Body of pancreas (tissue), 4 donors: ENCODE data around the gene GUCY2D. TPM values are rescaled to one million over a fixed set of nuclear protein-coding genes. Genes with fewer than 3 reads are reported as not detected.

ENCODE experiments used
- ATAC-seq: fragments of 150-250 bp; one replicate; pipeline ENCODE4 v1.9.1; 2016
- DNase-seq, 4 donors: peaks; one replicate each; pipeline ENCODE4 v3.0.0-alpha.2; 2019
- H3K27ac ChIP-seq, 4 donors: fragments of 200-600 bp; sonication (generic); 1 replicate in 3 of 4; 2 replicates in 1 of 4; pipeline versions ENCODE4 v1.5.1 to v1.6.1; 2016 to 2019; ENCODE audit warnings: mild to moderate bottlenecking in 1 of 4, mixed read lengths in 1 of 4, moderate library complexity in 1 of 4
- H3K27me3 ChIP-seq, 2 donors: fragments of 200-600 bp; sonication (generic); one replicate each; pipeline ENCODE4 v1.6.0; 2016; ENCODE audit warnings: mild to moderate bottlenecking in 1 of 2
- H3K36me3 ChIP-seq, 2 donors: fragments of 200-600 bp; sonication (generic); replicated peaks in 1 of 2; 2 replicates each; pipeline ENCODE4 v1.5.1; 2016; ENCODE audit warnings: low read depth in 2 of 2; ENCODE audit not compliant: insufficient read depth in 1 of 2
- H3K4me1 ChIP-seq: fragments of 200-600 bp; sonication (generic); one replicate; pipeline ENCODE4 v1.6.0; 2016
- H3K4me3 ChIP-seq, 2 donors: fragments of 200-600 bp; sonication (generic); 1 replicate in 1 of 2; 2 replicates in 1 of 2; pipeline ENCODE4 v1.5.1; 2016 to 2019
- H3K9me3 ChIP-seq, 3 donors: fragments of 200-600 bp; sonication (generic); 1 replicate in 2 of 3; 2 replicates in 1 of 3; pipeline ENCODE4 v1.5.1; 2016
- CTCF ChIP-seq, 7 experiments: fragments of 450-650 bp in 4 of 7; fragments of 200-600 bp in 3 of 7; sonication (generic) in 3 of 7; IDR thresholded peaks; one replicate each; pipeline ENCODE4 v1.5.1; 2016 to 2019; ENCODE audit warnings: antibody characterized with exemption in 7 of 7
- POLR2A ChIP-seq, 3 donors: fragments of 450-650 bp; IDR thresholded peaks; one replicate each; pipeline ENCODE4 v1.6.1; 2016; ENCODE audit warnings: antibody characterized with exemption in 3 of 3, mild to moderate bottlenecking in 2 of 3
- WGBS, 2 donors: methylation state at CpG; one replicate each; pipeline ENCODE4 v1.1.5; 2017; 5-methylcytosine and 5-hydroxymethylcytosine counted together
- intact Hi-C: fragments of 100-400 bp; cut with DNase I; formaldehyde crosslinking; loops from one replicate; pipeline ENCODE4 v1.15.1; 2023
- total RNA-seq, 2 donors: library from RNA; depleted of rRNA; stranded (reverse); fragments of >200 nt; gene quantifications; one replicate each; pipeline ENCODE4 v1.1.0, GENCODE V29; 2016

GUCY2D gene
- total RNA-seq, 2 donors from 2014 or later: not detected

- DNase-seq (no peak), ATAC-seq (no peak)
- Histone ChIP-seq H3K36me3 (no peaks in the 10 kb centered on the region), H3K27me3 (no peaks in the 10 kb centered on the region), H3K4me3 (no peak overlapping the region), H3K9me3 (no peaks in the 10 kb centered on the region), H3K27ac (no peak overlapping the region), H3K4me1 (peaks cover 18% of the 10 kb centered on the region)
- TF ChIP-seq POLR2A (IDR thresholded peaks at IDR 0.05): no peak
- TF ChIP-seq CTCF (IDR thresholded peaks at IDR 0.05): no peak
- WGBS, 2 donors: 93 to 96% methylated on average over 8 to 9 of the region's 9 CpGs
- intact Hi-C loops: no loop called here
Measured at GRCh38 chr17:8014558-8014850, 12.1 kb downstream of the GUCY2D start.

- Histone ChIP-seq H3K4me1 (peaks cover 18% of the 10 kb centered on the region), H3K4me3 (no peak overlapping the region), H3K27me3 (no peaks in the 10 kb centered on the region), H3K9me3 (no peaks in the 10 kb centered on the region), H3K36me3 (no peaks in the 10 kb centered on the region), H3K27ac (no peak overlapping the region)
- ATAC-seq: no peak
- intact Hi-C loops: no loop called here
- TF ChIP-seq CTCF (IDR thresholded peaks at IDR 0.05) (no peak), POLR2A (IDR thresholded peaks at IDR 0.05) (no peak)
- 73 to 77% methylated on average over 25 to 39 of the region's 44 CpGs for WGBS, 2 donors
- DNase-seq: no peak
Measured at GRCh38 chr17:8015236-8015956, 13.0 kb downstream of the GUCY2D start.

- H3K4me3 ChIP-seq: peak overlapping the region; percentile 12 to 28
- DNase-seq: peak in 3 of 4 donors; percentile 36 to 62 (median 53)
- no peaks in the 10 kb centered on the region for H3K36me3 ChIP-seq
- TF ChIP-seq CTCF (IDR thresholded peaks at IDR 0.05) (no peak), POLR2A (IDR thresholded peaks at IDR 0.05) (no peak)
- H3K27me3 ChIP-seq: no peaks in the 10 kb centered on the region
- peak; percentile 49 for ATAC-seq
- intact Hi-C loops: no loop called here
- H3K27ac ChIP-seq: peak overlapping the region in 2 of 4 donors; percentile 28 to 40
- H3K9me3 ChIP-seq: no peaks in the 10 kb centered on the region
- peaks cover 18% of the 10 kb centered on the region for H3K4me1 ChIP-seq
- 0 to 2% methylated on average over 13 to 45 of the region's 46 CpGs for WGBS, 2 donors
Measured at GRCh38 chr17:8015957-8016631, 13.7 kb downstream of the GUCY2D start.

GRCh38 chr17:8016632-8017424 is 14.4 kb downstream of the GUCY2D start:
- Histone ChIP-seq H3K4me3 (peak overlapping the region in 1 of 2 donors; percentile 28), H3K4me1 (peaks cover 18% of the 10 kb centered on the region), H3K9me3 (no peaks in the 10 kb centered on the region), H3K36me3 (no peaks in the 10 kb centered on the region), H3K27me3 (no peaks in the 10 kb centered on the region), H3K27ac (peak overlapping the region in 3 of 4 donors; percentile 28 to 45 (median 40))
- intact Hi-C loops: no loop called here
- 23 to 29% methylated on average over 9 to 12 of the region's 12 CpGs for WGBS, 2 donors
- ATAC-seq (peak; percentile 81), DNase-seq (peak; percentile 62 to 78 (median 73))
- TF ChIP-seq CTCF (IDR thresholded peaks at IDR 0.05) (peak; percentile 45 to 82 (median 60)), POLR2A (IDR thresholded peaks at IDR 0.05) (no peak)
